WERI-Rb-1 (cell line): ENCODE data around the gene ADARB1.

ENCODE experiments used
- DNase-seq: peaks from one replicate; pipeline ENCODE4 v3.0.0-alpha.2; 2020
- H3K27ac ChIP-seq: fragments of 250-450 bp; sonication (Bioruptor Pico); 2 replicates; pipeline ENCODE4 v1.5.1; 2020; ENCODE audit warnings: mild to moderate bottlenecking, moderate library complexity
- H3K27me3 ChIP-seq: fragments of 250-450 bp; sonication (Bioruptor Pico); 2 replicates; pipeline ENCODE4 v1.5.1; 2021; ENCODE audit warnings: mild to moderate bottlenecking, low read depth, moderate library complexity; ENCODE audit not compliant: insufficient read depth, severe bottlenecking
- H3K36me3 ChIP-seq: fragments of 250-450 bp; sonication (Bioruptor Pico); 2 replicates; pipeline ENCODE4 v1.5.1; 2020; ENCODE audit warnings: mild to moderate bottlenecking, moderate library complexity
- H3K4me3 ChIP-seq: 2 replicates; pipeline ENCODE4 v1.5.1; 2011; ENCODE audit warnings: low read depth, mild to moderate bottlenecking, control low read depth, low read length
- H3K9me3 ChIP-seq: fragments of 250-450 bp; sonication (Bioruptor Pico); 2 replicates; pipeline ENCODE4 v1.5.1; 2021; ENCODE audit warnings: mild to moderate bottlenecking, moderate library complexity; ENCODE audit not compliant: severe bottlenecking
- CTCF ChIP-seq: IDR thresholded peaks from 2 replicates; pipeline ENCODE4 v1.5.1; 2011; ENCODE audit warnings: low read depth, mild to moderate bottlenecking, control low read depth, inconsistent platforms, low read length

Gene ADARB1

GRCh38 chr21:45167796-45168222, 93.4 kb downstream of the ADARB1 start:
- Histone ChIP-seq H3K36me3 (no peaks in the 10 kb centered on the region; the same call in none of the 2 replicates), H3K4me3 (no peak overlapping the region), H3K27me3 (no peaks in the 10 kb centered on the region), H3K27ac (no peak overlapping the region), H3K9me3 (no peaks in the 10 kb centered on the region)
- DNase-seq, result no peak
- TF ChIP-seq CTCF, result no peak

DNA sequence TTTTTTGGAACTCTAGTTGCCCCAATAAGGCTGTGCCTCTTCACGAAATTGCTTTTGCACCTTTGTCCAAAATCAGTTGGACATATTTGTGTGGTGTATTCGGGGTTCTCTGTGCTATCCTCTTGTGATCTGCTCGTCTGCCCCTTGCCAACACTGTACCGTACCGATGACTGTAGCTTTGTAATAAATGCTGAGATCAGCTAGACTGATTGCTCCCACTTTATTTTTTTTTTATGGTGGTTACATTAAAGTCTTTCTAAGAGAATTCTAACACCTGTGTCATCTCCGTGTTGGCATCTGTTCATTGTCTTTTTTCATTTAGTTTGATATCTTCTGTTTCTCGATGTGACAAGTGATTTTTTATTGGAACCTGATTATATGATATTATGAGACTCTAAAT, 94.1 kb downstream of the ADARB1 start:
- DNase-seq, result no peak
- no peaks in the 10 kb centered on the region for H3K9me3 ChIP-seq
- H3K27ac ChIP-seq, result no peak overlapping the region
- no peak for TF ChIP-seq CTCF
- H3K27me3 ChIP-seq, result no peaks in the 10 kb centered on the region
- no peaks in the 10 kb centered on the region; the same call in 1 of the 2 replicates for H3K36me3 ChIP-seq
- H3K4me3 ChIP-seq, result no peak overlapping the region

GRCh38 chr21:45169001-45169400, 94.6 kb downstream of the ADARB1 start:
- Histone ChIP-seq H3K27ac (no peak overlapping the region), H3K4me3 (no peak overlapping the region)

GRCh38 chr21:45169682-45170081, 95.3 kb downstream of the ADARB1 start:
- no peak for DNase-seq
- no peak overlapping the region for H3K4me3 ChIP-seq
- no peaks in the 10 kb centered on the region; the same call in 1 of the 2 replicates for H3K36me3 ChIP-seq
- no peak overlapping the region for H3K27ac ChIP-seq
- no peak for TF ChIP-seq CTCF
- H3K27me3 ChIP-seq, result no peaks in the 10 kb centered on the region
- H3K9me3 ChIP-seq, result no peaks in the 10 kb centered on the region

More at GRCh38 chr21:45169001-45169400, 94.6 kb downstream of the ADARB1 start:
- H3K27me3 ChIP-seq, result no peaks in the 10 kb centered on the region
- H3K9me3 ChIP-seq, result no peaks in the 10 kb centered on the region
- DNase-seq, result no peak
- TF ChIP-seq CTCF, result no peak
- no peaks in the 10 kb centered on the region; the same call in 1 of the 2 replicates for H3K36me3 ChIP-seq

DNA sequence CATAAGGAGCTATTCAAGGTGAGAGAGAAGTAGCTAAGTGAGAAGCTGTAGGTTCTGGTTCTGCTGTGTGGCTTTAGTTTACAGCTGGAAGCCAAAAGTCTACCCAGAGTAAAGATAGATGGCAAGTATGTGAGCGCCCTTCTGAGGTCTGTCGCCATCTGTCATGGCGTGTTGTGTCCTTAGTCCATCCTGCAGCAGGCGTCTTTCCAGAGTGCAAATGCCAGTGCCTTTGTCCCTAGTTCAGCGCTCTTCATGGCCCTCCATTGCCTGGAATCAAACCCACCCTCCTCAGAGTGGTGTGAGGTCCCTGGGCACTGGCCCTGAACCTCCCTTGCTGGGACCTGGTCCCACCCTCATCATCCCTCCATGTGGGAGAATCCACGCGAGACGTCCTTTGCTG, 96.6 kb downstream of the ADARB1 start:
- no peaks in the 10 kb centered on the region for H3K9me3 ChIP-seq
- no peak overlapping the region for H3K4me3 ChIP-seq
- no peak overlapping the region for H3K27ac ChIP-seq
- DNase-seq, result no peak
- H3K27me3 ChIP-seq, result no peaks in the 10 kb centered on the region
- H3K36me3 ChIP-seq, result peaks cover 6% of the 10 kb centered on the region; the same call in 1 of the 2 replicates
- TF ChIP-seq CTCF, result no peak

DNA sequence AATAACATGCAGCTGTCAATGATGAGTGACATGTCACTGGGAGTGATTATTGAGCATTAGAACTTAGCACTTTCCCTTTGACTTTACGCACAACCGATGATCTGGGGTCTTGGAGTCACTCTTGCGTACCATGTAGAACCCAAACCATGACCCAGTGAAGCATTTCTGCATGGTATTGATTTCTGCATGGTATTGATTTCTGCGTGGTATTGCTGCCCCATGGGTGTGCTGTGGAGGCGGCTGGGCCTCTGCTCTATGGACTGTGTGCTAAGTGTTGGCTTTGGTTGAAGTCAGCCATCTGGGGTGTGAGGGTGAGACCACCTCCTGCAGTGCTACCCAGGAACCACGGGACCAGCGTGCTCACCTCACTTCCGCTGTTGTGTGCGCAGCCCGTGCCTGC, 98.0 kb downstream of the ADARB1 start:
- Histone ChIP-seq H3K9me3 (no peaks in the 10 kb centered on the region), H3K27me3 (no peaks in the 10 kb centered on the region), H3K4me3 (no peak overlapping the region), H3K27ac (no peak overlapping the region), H3K36me3 (peaks cover 17% of the 10 kb centered on the region; the same call in 1 of the 2 replicates)
- TF ChIP-seq CTCF, result no peak
- DNase-seq, result no peak
